Trophoblast cell (in vitro differentiated cells and primary cell): ENCODE results near the gene MAP4K4.

ENCODE experiments used
- DNase-seq, 2 donors: peaks; one replicate each; pipeline ENCODE4 v3.0.0-alpha.2; 2016
- H2AFZ ChIP-seq: 2 replicates; pipeline ENCODE4 v1.6.1; 2013; ENCODE audit warnings: low read length, moderate library complexity, mild to moderate bottlenecking; ENCODE audit not compliant: insufficient read depth, poor library complexity
- H2AK5ac ChIP-seq: 2 replicates; pipeline ENCODE4 v1.6.1; 2013; ENCODE audit warnings: mild to moderate bottlenecking, low read length
- H2BK120ac ChIP-seq: 2 replicates; pipeline ENCODE4 v1.6.1; 2013; ENCODE audit warnings: low read length, mild to moderate bottlenecking, moderate library complexity; ENCODE audit not compliant: insufficient read depth, poor library complexity
- H2BK12ac ChIP-seq: 2 replicates; pipeline ENCODE4 v1.6.1; 2013; ENCODE audit warnings: mild to moderate bottlenecking, low read length, moderate library complexity
- H2BK5ac ChIP-seq: 2 replicates; pipeline ENCODE4 v1.6.1; 2013; ENCODE audit warnings: low read length, low read depth, moderate library complexity, mild to moderate bottlenecking; ENCODE audit not compliant: poor library complexity
- H3K14ac ChIP-seq: 2 replicates; pipeline ENCODE4 v1.6.1; 2013; ENCODE audit warnings: mild to moderate bottlenecking, low read length
- H3K18ac ChIP-seq: 2 replicates; pipeline ENCODE4 v1.6.1; 2013; ENCODE audit warnings: mild to moderate bottlenecking, low read length
- H3K23ac ChIP-seq: 2 replicates; pipeline ENCODE4 v1.6.1; 2013; ENCODE audit warnings: low read length
- H3K27ac ChIP-seq: 2 replicates; pipeline ENCODE4 v1.5.1; 2013; ENCODE audit warnings: low read depth, mild to moderate bottlenecking, inconsistent platforms, low read length, moderate library complexity
- H3K27me3 ChIP-seq: 2 replicates; pipeline ENCODE4 v1.6.1; 2013; ENCODE audit warnings: inconsistent platforms, mild to moderate bottlenecking, low read length, moderate library complexity; ENCODE audit not compliant: insufficient read depth
- H3K36me3 ChIP-seq, 2 experiments: 1 replicate in 1 of 2; 2 replicates in 1 of 2; pipeline ENCODE4 v1.6.1; 2013; ENCODE audit warnings: low read length in 2 of 2, mild to moderate bottlenecking in 2 of 2, moderate library complexity in 1 of 2; ENCODE audit not compliant: insufficient read depth in 2 of 2, control insufficient read depth in 1 of 2
- H3K4ac ChIP-seq: 2 replicates; pipeline ENCODE4 v1.6.1; 2013; ENCODE audit warnings: low read depth, mild to moderate bottlenecking, low read length, moderate library complexity
- H3K4me1 ChIP-seq, 2 experiments: 1 replicate in 1 of 2; 2 replicates in 1 of 2; pipeline ENCODE4 v1.6.1; 2013; ENCODE audit warnings: low read length in 2 of 2, mild to moderate bottlenecking in 2 of 2, moderate library complexity in 1 of 2; ENCODE audit not compliant: insufficient read depth in 2 of 2, control insufficient read depth in 1 of 2
- H3K4me2 ChIP-seq: 2 replicates; pipeline ENCODE4 v1.6.1; 2013; ENCODE audit warnings: inconsistent platforms, mild to moderate bottlenecking, low read length, moderate library complexity
- H3K4me3 ChIP-seq: 2 replicates; pipeline ENCODE4 v1.5.1; 2013; ENCODE audit warnings: mild to moderate bottlenecking, low read depth, low read length, inconsistent platforms
- H3K79me1 ChIP-seq: one replicate; pipeline ENCODE4 v1.6.1; 2013; ENCODE audit warnings: low read length
- H3K79me2 ChIP-seq: 2 replicates; pipeline ENCODE4 v1.6.1; 2013; ENCODE audit warnings: low read length, mild to moderate bottlenecking; ENCODE audit not compliant: control insufficient read depth, insufficient read depth, poor library complexity
- H3K9ac ChIP-seq: 2 replicates; pipeline ENCODE4 v1.6.1; 2013; ENCODE audit warnings: mild to moderate bottlenecking, low read length
- H3K9me3 ChIP-seq: 2 replicates; pipeline ENCODE4 v1.6.1; 2013; ENCODE audit warnings: low read depth, mild to moderate bottlenecking, control low read depth, inconsistent platforms, low read length; ENCODE audit not compliant: insufficient read depth
- H4K12ac ChIP-seq: 2 replicates; pipeline ENCODE4 v1.6.1; 2013; ENCODE audit warnings: low read depth, mild to moderate bottlenecking, low read length, moderate library complexity
- H4K8ac ChIP-seq: 2 replicates; pipeline ENCODE4 v1.6.1; 2013; ENCODE audit warnings: low read depth, mild to moderate bottlenecking, low read length, moderate library complexity
- H4K91ac ChIP-seq: one replicate; pipeline ENCODE4 v1.6.1; 2013; ENCODE audit warnings: low read depth, mild to moderate bottlenecking, low read length, moderate library complexity
- WGBS: extraction: QIAGEN DNeasy Blood & Tissue Kit; methylation state at CpG from one replicate; pipeline ENCODE4 v1.1.7; 2013; ENCODE audit warnings: missing lambda C conversion rate; ENCODE audit not compliant: insufficient read length, insufficient coverage; ENCODE audit errors: extremely low coverage; 5-methylcytosine and 5-hydroxymethylcytosine counted together

MAP4K4 gene

GRCh38 chr2:101899265-101899664, 201.8 kb downstream of the MAP4K4 start:
- Histone ChIP-seq H2AK5ac (no peak overlapping the region), H3K14ac (no peak overlapping the region), H3K4ac (no peak overlapping the region), H3K36me3 (peaks cover 5 to 22% of the 10 kb centered on the region in 2 experiments), H3K4me3 (no peak overlapping the region), H2BK120ac (no peak overlapping the region), H3K79me2 (no peaks in the 10 kb centered on the region), H2AFZ (no peak overlapping the region), H4K12ac (no peak overlapping the region), H3K4me1 (no peaks in the 10 kb centered on the region), H3K9ac (no peak overlapping the region), H4K91ac (no peak overlapping the region), H3K27me3 (no peaks in the 10 kb centered on the region), H3K4me2 (no peak overlapping the region), H3K23ac (no peak overlapping the region), H3K79me1 (no peaks in the 10 kb centered on the region), H4K8ac (no peak overlapping the region), H3K18ac (no peak overlapping the region), H3K27ac (no peak overlapping the region), H2BK12ac (no peak overlapping the region), H3K9me3 (peaks cover 2% of the 10 kb centered on the region), H2BK5ac (no peak overlapping the region)
- DNase-seq: no peak

- no peak overlapping the region for H4K91ac ChIP-seq
- H3K4me2 ChIP-seq: no peak overlapping the region
- H2AK5ac ChIP-seq: no peak overlapping the region
- H3K27ac ChIP-seq: no peak overlapping the region
- H3K36me3 ChIP-seq: peaks cover 5 to 21% of the 10 kb centered on the region in 2 experiments
- peaks cover 2% of the 10 kb centered on the region for H3K9me3 ChIP-seq
- H3K27me3 ChIP-seq: no peaks in the 10 kb centered on the region
- DNase-seq: no peak
- H3K14ac ChIP-seq: no peak overlapping the region
- no peak overlapping the region for H3K4me3 ChIP-seq
- no peaks in the 10 kb centered on the region for H3K79me2 ChIP-seq
- H2BK120ac ChIP-seq: no peak overlapping the region
- H3K9ac ChIP-seq: no peak overlapping the region
- WGBS: no CpG with 5 or more reads among the region's 1 CpG
- no peak overlapping the region for H2AFZ ChIP-seq
- no peak overlapping the region for H3K23ac ChIP-seq
- no peak overlapping the region for H3K18ac ChIP-seq
- no peak overlapping the region for H2BK5ac ChIP-seq
- no peaks in the 10 kb centered on the region for H3K4me1 ChIP-seq
- H4K8ac ChIP-seq: no peak overlapping the region
- no peaks in the 10 kb centered on the region for H3K79me1 ChIP-seq
- H4K12ac ChIP-seq: no peak overlapping the region
- no peak overlapping the region for H3K4ac ChIP-seq
- no peak overlapping the region for H2BK12ac ChIP-seq
These were observed 202.4 kb downstream of the MAP4K4 start for GRCh38 chr2:101899871-101900270.

GRCh38 chr2:101900375-101900774, 202.9 kb downstream of the MAP4K4 start:
- Histone ChIP-seq H3K4me1 (no peaks in the 10 kb centered on the region), H3K4ac (no peak overlapping the region), H3K18ac (no peak overlapping the region), H2BK120ac (no peak overlapping the region), H3K27me3 (no peaks in the 10 kb centered on the region), H2AFZ (no peak overlapping the region), H3K79me2 (no peaks in the 10 kb centered on the region), H2BK12ac (no peak overlapping the region), H3K14ac (no peak overlapping the region), H3K9me3 (peaks cover 2% of the 10 kb centered on the region), H3K79me1 (no peaks in the 10 kb centered on the region), H3K4me3 (no peak overlapping the region), H3K27ac (no peak overlapping the region), H2AK5ac (no peak overlapping the region), H4K91ac (no peak overlapping the region), H3K4me2 (no peak overlapping the region), H3K23ac (no peak overlapping the region), H3K9ac (no peak overlapping the region), H4K12ac (no peak overlapping the region), H3K36me3 (peaks cover 5 to 19% of the 10 kb centered on the region in 2 experiments), H2BK5ac (no peak overlapping the region), H4K8ac (no peak overlapping the region)
- DNase-seq: peak in 1 of 2 donors; percentile 9
- WGBS: no CpG with 5 or more reads among the region's 9 CpGs

GRCh38 chr2:101901241-101901640, 203.7 kb downstream of the MAP4K4 start:
- DNase-seq: no peak
- no peak overlapping the region for H2BK5ac ChIP-seq
- WGBS: no CpG with 5 or more reads among the region's 2 CpGs
- H3K36me3 ChIP-seq: peaks cover 2 to 14% of the 10 kb centered on the region in 2 experiments
- no peak overlapping the region for H3K27ac ChIP-seq
- no peak overlapping the region for H3K4me3 ChIP-seq
- no peak overlapping the region for H2BK12ac ChIP-seq
- H3K79me1 ChIP-seq: no peaks in the 10 kb centered on the region
- H4K8ac ChIP-seq: no peak overlapping the region
- H3K27me3 ChIP-seq: no peaks in the 10 kb centered on the region
- peaks cover 4% of the 10 kb centered on the region for H3K9me3 ChIP-seq
- H2AFZ ChIP-seq: no peak overlapping the region
- H3K18ac ChIP-seq: no peak overlapping the region
- no peak overlapping the region for H2AK5ac ChIP-seq
- H3K4me2 ChIP-seq: no peak overlapping the region
- no peak overlapping the region for H4K12ac ChIP-seq
- no peak overlapping the region for H3K23ac ChIP-seq
- H3K79me2 ChIP-seq: no peaks in the 10 kb centered on the region
- no peak overlapping the region for H3K14ac ChIP-seq
- no peak overlapping the region for H3K9ac ChIP-seq
- H3K4ac ChIP-seq: no peak overlapping the region
- no peak overlapping the region for H2BK120ac ChIP-seq
- no peaks in the 10 kb centered on the region for H3K4me1 ChIP-seq
- no peak overlapping the region for H4K91ac ChIP-seq
